Cardiac muscle cell (in vitro differentiated cells and primary cell): Measurements from ENCODE around the gene TMEM45A. TPM values are rescaled to one million over a fixed set of nuclear protein-coding genes. Genes with fewer than 3 reads are reported as not detected.

Experiments
- DNase-seq, 2 donors: peaks; one replicate each; pipeline versions ENCODE4 v3.0.0 to v3.0.0-alpha.2; 2010 to 2017; ENCODE audit warnings: low read depth in 1 of 2, low spot score in 1 of 2
- H3K27ac ChIP-seq: fragments of 200-600 bp; sonication (generic); 2 replicates; pipeline ENCODE4 v1.5.1; 2016
- H3K27me3 ChIP-seq: fragments of 200-600 bp; sonication (generic); 2 replicates; pipeline ENCODE4 v1.6.0; 2016; ENCODE audit warnings: control low read depth
- H3K36me3 ChIP-seq: fragments of 200-600 bp; sonication (generic); 2 replicates; pipeline ENCODE4 v1.5.1; 2016; ENCODE audit warnings: control low read depth
- H3K4me1 ChIP-seq: fragments of 200-600 bp; sonication (generic); 2 replicates; pipeline ENCODE4 v1.8.1; 2017; ENCODE audit warnings: low read depth, mild to moderate bottlenecking, mixed run types
- H3K4me3 ChIP-seq: fragments of 200-600 bp; sonication (generic); 2 replicates; pipeline ENCODE4 v1.5.1; 2016; ENCODE audit warnings: mild to moderate bottlenecking
- H3K9me3 ChIP-seq: fragments of 200-600 bp; sonication (generic); 2 replicates; pipeline ENCODE4 v1.5.1; 2017; ENCODE audit warnings: low read depth, mild to moderate bottlenecking, control low read depth
- CTCF ChIP-seq: IDR thresholded peaks from 2 replicates; pipeline ENCODE4 v1.5.1; 2012; ENCODE audit warnings: low read depth, mild to moderate bottlenecking, low read length
- polyA plus RNA-seq: library from polyadenylated mRNA; unstranded; fragments of >200 nt; fragmentation: Nextera tagmentation; extraction: Ambion mirVana; gene quantifications from 2 replicates; pipeline ENCODE4 v1.2.1, GENCODE V29; 2016
- total RNA-seq: library from RNA; depleted of rRNA; stranded (reverse); fragments of >200 nt; gene quantifications from 2 replicates; pipeline ENCODE4 v1.2.3, GENCODE V29; 2016

Gene TMEM45A
- total and polyA plus RNA-seq, 2 experiments from 2014 or later = 37.6 to 96.3 TPM

- no peaks in the 10 kb centered on the region for H3K27me3 ChIP-seq
- H3K4me1 ChIP-seq = no peaks in the 10 kb centered on the region
- no peak overlapping the region for H3K27ac ChIP-seq
- no peak overlapping the region for H3K4me3 ChIP-seq
- H3K36me3 ChIP-seq = no peaks in the 10 kb centered on the region
- no peak for DNase-seq
- no peak for TF ChIP-seq CTCF
- no peaks in the 10 kb centered on the region for H3K9me3 ChIP-seq
These were observed 3.3 kb upstream of the TMEM45A start for GRCh38 chr3:100489118-100489517.

GRCh38 chr3:100496711-100497261, 4.4 kb downstream of the TMEM45A start:
- H3K27ac ChIP-seq = no peak overlapping the region
- no peaks in the 10 kb centered on the region for H3K4me1 ChIP-seq
- no peaks in the 10 kb centered on the region for H3K36me3 ChIP-seq
- no peaks in the 10 kb centered on the region for H3K9me3 ChIP-seq
- peak in 1 of 2 donors; percentile 74 for DNase-seq
- H3K27me3 ChIP-seq = no peaks in the 10 kb centered on the region
- H3K4me3 ChIP-seq = no peak overlapping the region
- TF ChIP-seq CTCF = no peak

GRCh38 chr3:100499651-100500050, 7.2 kb downstream of the TMEM45A start:
- no peak overlapping the region for H3K4me3 ChIP-seq
- DNase-seq = no peak
- no peak for TF ChIP-seq CTCF
- H3K27ac ChIP-seq = no peak overlapping the region
- H3K36me3 ChIP-seq = no peaks in the 10 kb centered on the region
- no peaks in the 10 kb centered on the region for H3K4me1 ChIP-seq
- H3K9me3 ChIP-seq = no peaks in the 10 kb centered on the region
- no peaks in the 10 kb centered on the region for H3K27me3 ChIP-seq

- Histone ChIP-seq H3K4me1 (no peaks in the 10 kb centered on the region), H3K27me3 (no peaks in the 10 kb centered on the region), H3K9me3 (no peaks in the 10 kb centered on the region), H3K36me3 (no peaks in the 10 kb centered on the region), H3K4me3 (no peak overlapping the region), H3K27ac (no peak overlapping the region)
- no peak for DNase-seq
- TF ChIP-seq CTCF = no peak
These were observed 8.0 kb downstream of the TMEM45A start for GRCh38 chr3:100500320-100500880.

- Histone ChIP-seq H3K27ac (no peak overlapping the region), H3K9me3 (no peaks in the 10 kb centered on the region), H3K27me3 (no peaks in the 10 kb centered on the region), H3K36me3 (no peaks in the 10 kb centered on the region), H3K4me1 (no peaks in the 10 kb centered on the region), H3K4me3 (no peak overlapping the region)
- DNase-seq = no peak
- no peak for TF ChIP-seq CTCF
These were observed 11.0 kb downstream of the TMEM45A start for GRCh38 chr3:100503448-100503847.
